Nephron progenitor cell (in vitro differentiated cells): Measurements from ENCODE around the gene DBNDD1.
A peak's percentile ranks its signal among the peaks of the same experiment; 100 is the strongest.

Experiments
- DNase-seq: peaks from one replicate; pipeline ENCODE4 v3.0.0; 2021
- H3K27ac Mint-ChIP-seq: 2 replicates; pipeline ENCODE4 v1.8.0; 2021; ENCODE audit warnings: mild to moderate bottlenecking, moderate library complexity, mixed read lengths
- H3K27me3 Mint-ChIP-seq: 2 replicates; pipeline ENCODE4 v1.8.0; 2021; ENCODE audit warnings: mild to moderate bottlenecking, low read depth, mixed read lengths; ENCODE audit not compliant: poor library complexity
- H3K36me3 Mint-ChIP-seq: 2 replicates; pipeline ENCODE4 v1.8.0; 2021; ENCODE audit warnings: low read depth, mixed read lengths
- H3K4me1 Mint-ChIP-seq: 2 replicates; pipeline ENCODE4 v1.8.0; 2021; ENCODE audit warnings: mixed read lengths
- H3K4me3 Mint-ChIP-seq: 2 replicates; pipeline ENCODE4 v1.8.0; 2021; ENCODE audit warnings: mild to moderate bottlenecking, moderate library complexity, mixed read lengths
- H3K9me3 Mint-ChIP-seq: 2 replicates; pipeline ENCODE4 v1.8.0; 2021; ENCODE audit warnings: mild to moderate bottlenecking, moderate library complexity, mixed read lengths
- CTCF ChIP-seq: fragments of 200-600 bp; sonication (generic); IDR thresholded peaks from 2 replicates; pipeline ENCODE4 v1.5.0; 2021; ENCODE audit warnings: antibody characterized with exemption

DBNDD1 gene

GRCh38 chr16:90026135-90026534 lies 6.9 kb upstream of the DBNDD1 start:
- H3K27me3 Mint-ChIP-seq, result peaks cover 3% of the 10 kb centered on the region
- no peaks in the 10 kb centered on the region for H3K9me3 Mint-ChIP-seq
- TF ChIP-seq CTCF, result no peak
- no peak for DNase-seq
- no peak overlapping the region for H3K27ac Mint-ChIP-seq
- H3K4me3 Mint-ChIP-seq, result no peak overlapping the region
- H3K36me3 Mint-ChIP-seq, result no peaks in the 10 kb centered on the region
- H3K4me1 Mint-ChIP-seq, result peaks cover 21% of the 10 kb centered on the region

GRCh38 chr16:90023078-90023447 lies 3.8 kb upstream of the DBNDD1 start:
- no peaks in the 10 kb centered on the region for H3K9me3 Mint-ChIP-seq
- DNase-seq, result no peak
- H3K36me3 Mint-ChIP-seq, result no peaks in the 10 kb centered on the region
- H3K27ac Mint-ChIP-seq, result no peak overlapping the region
- peaks cover 15% of the 10 kb centered on the region for H3K27me3 Mint-ChIP-seq
- peak overlapping the region; percentile 47 for H3K4me3 Mint-ChIP-seq
- H3K4me1 Mint-ChIP-seq, result peaks cover 36% of the 10 kb centered on the region
- TF ChIP-seq CTCF, result no peak

GRCh38 chr16:90022209-90023077 lies 3.2 kb upstream of the DBNDD1 start:
- H3K4me3 Mint-ChIP-seq, result peak overlapping the region; percentile 65
- no peak for DNase-seq
- H3K9me3 Mint-ChIP-seq, result no peaks in the 10 kb centered on the region
- H3K36me3 Mint-ChIP-seq, result no peaks in the 10 kb centered on the region
- peak overlapping the region; percentile 36 for H3K27ac Mint-ChIP-seq
- H3K4me1 Mint-ChIP-seq, result peaks cover 36% of the 10 kb centered on the region
- peaks cover 21% of the 10 kb centered on the region for H3K27me3 Mint-ChIP-seq
- no peak for TF ChIP-seq CTCF

- Mint-ChIP-seq H3K4me1 (peaks cover 36% of the 10 kb centered on the region), H3K36me3 (no peaks in the 10 kb centered on the region), H3K4me3 (peak overlapping the region; percentile 88), H3K9me3 (no peaks in the 10 kb centered on the region), H3K27ac (peak overlapping the region; percentile 92), H3K27me3 (peaks cover 29% of the 10 kb centered on the region)
- no peak for TF ChIP-seq CTCF
- DNase-seq, result no peak
Observed at GRCh38 chr16:90020838-90021382, 1.7 kb upstream of the DBNDD1 start.

GRCh38 chr16:90020260-90020837 lies 1.1 kb upstream of the DBNDD1 start:
- peak overlapping the region; percentile 88 for H3K4me3 Mint-ChIP-seq
- H3K9me3 Mint-ChIP-seq, result no peaks in the 10 kb centered on the region
- H3K36me3 Mint-ChIP-seq, result no peaks in the 10 kb centered on the region
- H3K27me3 Mint-ChIP-seq, result peaks cover 35% of the 10 kb centered on the region
- H3K27ac Mint-ChIP-seq, result no peak overlapping the region
- peaks cover 36% of the 10 kb centered on the region for H3K4me1 Mint-ChIP-seq
- TF ChIP-seq CTCF, result no peak
- no peak for DNase-seq
